ENCODE data around the gene ZNF782.
"Not testable (repeated sequence)": the region's sequence is repeated elsewhere in the genome, so short reads cannot be mapped to it uniquely, and the experiment has no call there.

ZNF782 gene

GRCh38 chr9:96871176-96871575 lies 16.9 kb upstream of the ZNF782 start:
- peaks cover 2% of the 10 kb centered on the region; the same call in 1 of the 2 replicates for H3K4me1 ChIP-seq (ENCODE audit: insufficient read depth, low read length)
- H3K27ac ChIP-seq (ENCODE audit: low read length), result no peak overlapping the region
- H3K9me3 ChIP-seq (ENCODE audit: insufficient read depth, low read depth, low read length), result no peaks in the 10 kb centered on the region
- H3K27me3 ChIP-seq (ENCODE audit: insufficient read depth, low read length), result peaks cover 18% of the 10 kb centered on the region
- no peak overlapping the region for H3K4me3 ChIP-seq (ENCODE audit: low read length)
- H3K36me3 ChIP-seq (ENCODE audit: insufficient read depth, low read depth, low read length), result no peaks in the 10 kb centered on the region
- no peak overlapping the region for H3K9ac ChIP-seq (ENCODE audit: low read depth, low read length)

GRCh38 chr9:96868709-96869108 lies 14.4 kb upstream of the ZNF782 start:
- H3K4me3 ChIP-seq (ENCODE audit: low read length), result no peak overlapping the region
- peaks cover 4% of the 10 kb centered on the region; the same call in 1 of the 2 replicates for H3K9me3 ChIP-seq (ENCODE audit: insufficient read depth, low read depth, low read length)
- no peak overlapping the region for H3K9ac ChIP-seq (ENCODE audit: low read depth, low read length)
- 0 out of 2 replicates have a peak, but pooled peaks cover 3% of the 10 kb centered on the region for H3K27me3 ChIP-seq (ENCODE audit: insufficient read depth, low read length)
- H3K27ac ChIP-seq (ENCODE audit: low read length), result no peak overlapping the region
- no peaks in the 10 kb centered on the region for H3K4me1 ChIP-seq (ENCODE audit: insufficient read depth, low read length)
- H3K36me3 ChIP-seq (ENCODE audit: insufficient read depth, low read depth, low read length), result no peaks in the 10 kb centered on the region

- H3K27ac ChIP-seq (ENCODE audit: low read length), result no peak overlapping the region
- no peaks in the 10 kb centered on the region for H3K4me1 ChIP-seq (ENCODE audit: insufficient read depth, low read length)
- H3K9me3 ChIP-seq (ENCODE audit: insufficient read depth, low read depth, low read length), result peaks cover 4% of the 10 kb centered on the region; the same call in 1 of the 2 replicates
- no peak overlapping the region for H3K9ac ChIP-seq (ENCODE audit: low read depth, low read length)
- H3K4me3 ChIP-seq (ENCODE audit: low read length), result no peak overlapping the region
- H3K27me3 ChIP-seq (ENCODE audit: insufficient read depth, low read length), result no peaks in the 10 kb centered on the region
- no peaks in the 10 kb centered on the region for H3K36me3 ChIP-seq (ENCODE audit: insufficient read depth, low read depth, low read length)
Observed at GRCh38 chr9:96867079-96867804, 12.9 kb upstream of the ZNF782 start.

GRCh38 chr9:96865240-96865639 lies 10.9 kb upstream of the ZNF782 start:
- H3K27me3 ChIP-seq (ENCODE audit: insufficient read depth, low read length); H3K4me1 ChIP-seq (ENCODE audit: insufficient read depth, low read length); H3K27ac ChIP-seq (ENCODE audit: low read length); H3K9me3 ChIP-seq (ENCODE audit: insufficient read depth, low read depth, low read length); H3K9ac ChIP-seq (ENCODE audit: low read depth, low read length); H3K4me3 ChIP-seq (ENCODE audit: low read length); H3K36me3 ChIP-seq (ENCODE audit: insufficient read depth, low read depth, low read length): not testable (repeated sequence)

- no peak overlapping the region for H3K4me3 ChIP-seq (ENCODE audit: low read length)
- H3K9me3 ChIP-seq (ENCODE audit: insufficient read depth, low read depth, low read length), result no peaks in the 10 kb centered on the region
- H3K27ac ChIP-seq (ENCODE audit: low read length), result no peak overlapping the region
- no peaks in the 10 kb centered on the region for H3K36me3 ChIP-seq (ENCODE audit: insufficient read depth, low read depth, low read length)
- H3K27me3 ChIP-seq (ENCODE audit: insufficient read depth, low read length), result no peaks in the 10 kb centered on the region
- no peaks in the 10 kb centered on the region; the same call in 1 of the 2 replicates for H3K4me1 ChIP-seq (ENCODE audit: insufficient read depth, low read length)
- H3K9ac ChIP-seq (ENCODE audit: low read depth, low read length), result no peak overlapping the region
Observed at GRCh38 chr9:96859461-96860198, 5.3 kb upstream of the ZNF782 start.

- Histone ChIP-seq H3K27me3 (ENCODE audit: insufficient read depth, low read length) (no peaks in the 10 kb centered on the region), H3K36me3 (ENCODE audit: insufficient read depth, low read depth, low read length) (no peaks in the 10 kb centered on the region), H3K27ac (ENCODE audit: low read length) (no peak overlapping the region), H3K9ac (ENCODE audit: low read depth, low read length) (no peak overlapping the region; the same call in 1 of the 2 replicates), H3K4me3 (ENCODE audit: low read length) (no peak overlapping the region), H3K4me1 (ENCODE audit: insufficient read depth, low read length) (no peaks in the 10 kb centered on the region; the same call in 1 of the 2 replicates), H3K9me3 (ENCODE audit: insufficient read depth, low read depth, low read length) (no peaks in the 10 kb centered on the region)
Observed at GRCh38 chr9:96858670-96859069, 4.4 kb upstream of the ZNF782 start.

GRCh38 chr9:96858018-96858573 lies 3.8 kb upstream of the ZNF782 start:
- peaks cover under 1% of the 10 kb centered on the region; the same call in 1 of the 2 replicates for H3K4me1 ChIP-seq (ENCODE audit: insufficient read depth, low read length)
- no peak overlapping the region; the same call in 1 of the 2 replicates for H3K9ac ChIP-seq (ENCODE audit: low read depth, low read length)
- H3K27ac ChIP-seq (ENCODE audit: low read length), result no peak overlapping the region
- no peak overlapping the region for H3K4me3 ChIP-seq (ENCODE audit: low read length)
- H3K27me3 ChIP-seq (ENCODE audit: insufficient read depth, low read length), result no peaks in the 10 kb centered on the region
- H3K9me3 ChIP-seq (ENCODE audit: insufficient read depth, low read depth, low read length), result no peaks in the 10 kb centered on the region
- H3K36me3 ChIP-seq (ENCODE audit: insufficient read depth, low read depth, low read length), result no peaks in the 10 kb centered on the region

DNA sequence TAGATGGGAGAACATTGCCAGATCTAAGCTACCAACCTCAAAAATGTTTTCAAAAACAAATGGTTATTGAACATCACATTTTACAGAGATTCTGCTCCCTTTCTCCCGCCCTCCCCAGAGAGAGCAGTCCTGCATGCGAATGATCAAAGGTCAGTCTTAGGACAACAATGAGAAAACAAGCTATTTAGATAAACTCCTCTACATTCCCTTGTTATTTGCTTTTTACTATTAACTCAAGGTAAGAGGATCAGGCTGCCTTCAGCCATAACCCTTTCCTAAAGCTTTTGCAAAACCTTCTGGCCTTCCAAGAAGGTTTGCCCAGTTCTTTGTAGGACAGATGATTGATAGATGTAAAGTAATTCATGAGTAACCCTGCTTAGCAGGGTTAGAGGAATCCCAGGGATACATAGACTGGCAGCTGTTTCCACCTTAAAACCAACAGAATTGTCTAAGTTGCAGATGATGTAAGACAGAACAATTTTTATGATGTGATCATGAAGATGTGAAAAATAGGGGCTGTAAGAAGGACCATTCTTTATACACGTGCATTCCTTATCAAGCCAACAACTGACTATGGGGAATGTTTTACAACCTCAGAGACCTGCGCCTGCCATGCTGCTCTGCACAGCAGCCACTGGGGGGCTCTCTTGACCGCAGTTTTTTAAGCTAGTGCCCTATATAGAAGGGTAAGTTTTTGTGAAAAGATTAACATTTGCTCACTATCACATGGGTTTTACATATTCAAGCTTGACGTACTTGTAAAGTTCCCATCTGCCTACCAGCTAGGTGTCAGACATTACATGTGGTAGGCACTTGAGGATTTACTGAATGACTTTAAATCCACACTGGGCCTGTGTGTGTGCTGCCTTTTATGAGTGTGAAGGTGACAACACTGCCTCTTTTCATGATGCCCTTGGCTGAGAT lies 2.3 kb upstream of the ZNF782 start:
- Histone ChIP-seq H3K27ac (ENCODE audit: low read length) (no peak overlapping the region), H3K9me3 (ENCODE audit: insufficient read depth, low read depth, low read length) (no peaks in the 10 kb centered on the region), H3K36me3 (ENCODE audit: insufficient read depth, low read depth, low read length) (no peaks in the 10 kb centered on the region), H3K27me3 (ENCODE audit: insufficient read depth, low read length) (no peaks in the 10 kb centered on the region), H3K9ac (ENCODE audit: low read depth, low read length) (no peak overlapping the region), H3K4me3 (ENCODE audit: low read length) (no peak overlapping the region), H3K4me1 (ENCODE audit: insufficient read depth, low read length) (peaks cover 5% of the 10 kb centered on the region; the same call in 1 of the 2 replicates)

GRCh38 chr9:96854651-96855273 lies 448 bp upstream of the ZNF782 start:
- no peaks in the 10 kb centered on the region for H3K36me3 ChIP-seq (ENCODE audit: insufficient read depth, low read depth, low read length)
- H3K27me3 ChIP-seq (ENCODE audit: insufficient read depth, low read length), result no peaks in the 10 kb centered on the region
- H3K9ac ChIP-seq (ENCODE audit: low read depth, low read length), result peak overlapping the region; percentile 72; the same call in 1 of the 2 replicates
- peaks cover 5% of the 10 kb centered on the region; the same call in 1 of the 2 replicates for H3K4me1 ChIP-seq (ENCODE audit: insufficient read depth, low read length)
- H3K27ac ChIP-seq (ENCODE audit: low read length), result no peak overlapping the region
- no peaks in the 10 kb centered on the region for H3K9me3 ChIP-seq (ENCODE audit: insufficient read depth, low read depth, low read length)
- H3K4me3 ChIP-seq (ENCODE audit: low read length), result peak overlapping the region; percentile 91

GRCh38 chr9:96852676-96853075 lies 1.6 kb downstream of the ZNF782 start:
- Histone ChIP-seq H3K27me3 (ENCODE audit: insufficient read depth, low read length) (no peaks in the 10 kb centered on the region), H3K9me3 (ENCODE audit: insufficient read depth, low read depth, low read length) (no peaks in the 10 kb centered on the region), H3K4me3 (ENCODE audit: low read length) (0 out of 2 replicates have a peak overlapping the region, but pooled peaks have one; percentile 91), H3K27ac (ENCODE audit: low read length) (no peak overlapping the region), H3K36me3 (ENCODE audit: insufficient read depth, low read depth, low read length) (no peaks in the 10 kb centered on the region), H3K4me1 (ENCODE audit: insufficient read depth, low read length) (0 out of 2 replicates have a peak, but pooled peaks cover 5% of the 10 kb centered on the region), H3K9ac (ENCODE audit: low read depth, low read length) (no peak overlapping the region)
